MM.1S (cell line): Measurements from ENCODE around the gene USPL1.

Experiments used
- DNase-seq: peaks from one replicate; pipeline ENCODE4 v3.0.0-alpha.2; 2015
- H2AFZ ChIP-seq: fragments of 300-600 bp; sonication (generic); 2 replicates; pipeline ENCODE4 v1.6.0; 2016; ENCODE audit warnings: antibody characterized with exemption, low read length
- H3F3A ChIP-seq: fragments of 300-600 bp; sonication (generic); 2 replicates; pipeline ENCODE4 v1.6.1; 2016; ENCODE audit warnings: mild to moderate bottlenecking, antibody characterized with exemption, low read length, moderate library complexity, mixed read lengths; ENCODE audit not compliant: insufficient read depth
- H3K27ac ChIP-seq: fragments of 300-600 bp; sonication (generic); 2 replicates; pipeline ENCODE4 v1.5.1; 2016; ENCODE audit warnings: mild to moderate bottlenecking, low read length
- H3K27me3 ChIP-seq: fragments of 300-600 bp; sonication (generic); replicated peaks from 2 replicates; pipeline ENCODE4 v1.6.0; 2016; ENCODE audit warnings: low read length; ENCODE audit not compliant: insufficient read depth
- H3K36me3 ChIP-seq: fragments of 300-600 bp; sonication (generic); replicated peaks from 2 replicates; pipeline ENCODE4 v1.6.1; 2016; ENCODE audit warnings: mild to moderate bottlenecking, low read length, mixed read lengths; ENCODE audit not compliant: insufficient read depth
- H3K4me1 ChIP-seq: fragments of 300-600 bp; sonication (generic); 2 replicates; pipeline ENCODE4 v1.6.1; 2016; ENCODE audit warnings: low read length, mixed read lengths
- H3K4me2 ChIP-seq: fragments of 300-600 bp; sonication (generic); 2 replicates; pipeline ENCODE4 v1.6.0; 2016; ENCODE audit warnings: low read depth, low read length
- H3K4me3 ChIP-seq: fragments of 300-600 bp; sonication (generic); 2 replicates; pipeline ENCODE4 v1.5.1; 2016; ENCODE audit warnings: low read length, mixed read lengths
- H3K79me2 ChIP-seq: fragments of 300-600 bp; sonication (generic); 2 replicates; pipeline ENCODE4 v1.6.1; 2016; ENCODE audit warnings: mixed run types, low read length, mixed read lengths
- H3K9ac ChIP-seq: fragments of 300-600 bp; sonication (generic); 2 replicates; pipeline ENCODE4 v1.6.1; 2016; ENCODE audit warnings: low read length, mixed read lengths
- H3K9me2 ChIP-seq: fragments of 300-600 bp; sonication (generic); replicated peaks from 2 replicates; pipeline ENCODE4 v1.6.1; 2016; ENCODE audit warnings: mild to moderate bottlenecking, low read length, mixed read lengths; ENCODE audit not compliant: insufficient read depth
- H3K9me3 ChIP-seq: fragments of 300-600 bp; sonication (generic); replicated peaks from 2 replicates; pipeline ENCODE4 v1.6.1; 2016; ENCODE audit warnings: mild to moderate bottlenecking, low read length, mixed read lengths; ENCODE audit not compliant: insufficient read depth
- H4K20me1 ChIP-seq: fragments of 300-600 bp; sonication (generic); 2 replicates; pipeline ENCODE4 v1.6.1; 2016; ENCODE audit warnings: mild to moderate bottlenecking, low read length, moderate library complexity, mixed read lengths; ENCODE audit not compliant: insufficient read depth
- CTCF ChIP-seq: fragments of 300-600 bp; sonication (generic); IDR thresholded peaks from 2 replicates; pipeline ENCODE4 v1.5.1; 2016; ENCODE audit warnings: antibody characterized with exemption, low read length, mixed read lengths
- EZH2 ChIP-seq: fragments of 300-600 bp; sonication (generic); optimal IDR thresholded peaks from 2 replicates; pipeline ENCODE3; 2017; ENCODE audit warnings: low read depth, mild to moderate bottlenecking, antibody characterized with exemption, low read length, mixed read lengths
- EZH2phosphoT487 ChIP-seq: fragments of 300-600 bp; sonication (generic); IDR thresholded peaks from 2 replicates; pipeline ENCODE4 v1.6.1; 2018; ENCODE audit warnings: antibody characterized with exemption, low read length

The USPL1 gene

GRCh38 chr13:30689752-30690151 lies 72.0 kb downstream of the USPL1 start:
- Histone ChIP-seq H2AFZ (no peak overlapping the region), H3F3A (peaks cover 7% of the 10 kb centered on the region; the same call in 1 of the 2 replicates), H3K79me2 (no peaks in the 10 kb centered on the region), H3K4me1 (peaks cover 9% of the 10 kb centered on the region; the same call in 1 of the 2 replicates), H3K9me3 (no peaks in the 10 kb centered on the region), H3K4me3 (peak overlapping the region; percentile 52; the same call in 1 of the 2 replicates), H4K20me1 (no peaks in the 10 kb centered on the region), H3K9me2 (no peaks in the 10 kb centered on the region), H3K27me3 (no peaks in the 10 kb centered on the region), H3K4me2 (peak overlapping the region; percentile 71), H3K27ac (peak overlapping the region; percentile 89; the same call in 1 of the 2 replicates), H3K9ac (no peak overlapping the region), H3K36me3 (no peaks in the 10 kb centered on the region)
- TF ChIP-seq EZH2 = no peak
- TF ChIP-seq EZH2phosphoT487 = no peak
- TF ChIP-seq CTCF = no peak
- no peak for DNase-seq

- H3K9ac ChIP-seq = peak overlapping the region; percentile 54
- DNase-seq = peak; percentile 72
- peaks cover 7% of the 10 kb centered on the region; the same call in 1 of the 2 replicates for H3F3A ChIP-seq
- H3K27ac ChIP-seq = peak overlapping the region; percentile 89
- H4K20me1 ChIP-seq = no peaks in the 10 kb centered on the region
- no peaks in the 10 kb centered on the region for H3K9me3 ChIP-seq
- H3K36me3 ChIP-seq = no peaks in the 10 kb centered on the region
- peaks cover 16% of the 10 kb centered on the region for H3K4me1 ChIP-seq
- TF ChIP-seq EZH2 (no peak), CTCF (no peak), EZH2phosphoT487 (no peak)
- no peaks in the 10 kb centered on the region for H3K79me2 ChIP-seq
- peak overlapping the region; percentile 52 for H3K4me3 ChIP-seq
- no peaks in the 10 kb centered on the region for H3K9me2 ChIP-seq
- peak overlapping the region; percentile 63 for H2AFZ ChIP-seq
- peak overlapping the region; percentile 71 for H3K4me2 ChIP-seq
- H3K27me3 ChIP-seq = no peaks in the 10 kb centered on the region
These were observed 72.8 kb downstream of the USPL1 start for GRCh38 chr13:30690282-30691188.

- Histone ChIP-seq H3K4me3 (no peak overlapping the region), H2AFZ (no peak overlapping the region), H3K36me3 (no peaks in the 10 kb centered on the region), H3K9me3 (no peaks in the 10 kb centered on the region), H4K20me1 (no peaks in the 10 kb centered on the region), H3K9me2 (no peaks in the 10 kb centered on the region), H3K4me2 (no peak overlapping the region), H3K4me1 (peaks cover 30% of the 10 kb centered on the region), H3K27ac (no peak overlapping the region), H3K27me3 (no peaks in the 10 kb centered on the region), H3K9ac (no peak overlapping the region), H3F3A (peaks cover 19% of the 10 kb centered on the region; the same call in 1 of the 2 replicates), H3K79me2 (no peaks in the 10 kb centered on the region)
- TF ChIP-seq CTCF (no peak), EZH2 (no peak), EZH2phosphoT487 (no peak)
- no peak for DNase-seq
These were observed 74.4 kb downstream of the USPL1 start for GRCh38 chr13:30692113-30692512.
